Nephron progenitor cell (in vitro differentiated cells): ENCODE data around the gene TYR.
"Not testable (repeated sequence)": the region's sequence is repeated elsewhere in the genome, so short reads cannot be mapped to it uniquely, and the experiment has no call there.

ENCODE experiments used
- DNase-seq: peaks from one replicate; pipeline ENCODE4 v3.0.0; 2021
- H3K27ac Mint-ChIP-seq: 2 replicates; pipeline ENCODE4 v1.8.0; 2021; ENCODE audit warnings: mild to moderate bottlenecking, moderate library complexity, mixed read lengths
- H3K27me3 Mint-ChIP-seq: 2 replicates; pipeline ENCODE4 v1.8.0; 2021; ENCODE audit warnings: mild to moderate bottlenecking, low read depth, mixed read lengths; ENCODE audit not compliant: poor library complexity
- H3K36me3 Mint-ChIP-seq: 2 replicates; pipeline ENCODE4 v1.8.0; 2021; ENCODE audit warnings: low read depth, mixed read lengths
- H3K4me1 Mint-ChIP-seq: 2 replicates; pipeline ENCODE4 v1.8.0; 2021; ENCODE audit warnings: mixed read lengths
- H3K4me3 Mint-ChIP-seq: 2 replicates; pipeline ENCODE4 v1.8.0; 2021; ENCODE audit warnings: mild to moderate bottlenecking, moderate library complexity, mixed read lengths
- H3K9me3 Mint-ChIP-seq: 2 replicates; pipeline ENCODE4 v1.8.0; 2021; ENCODE audit warnings: mild to moderate bottlenecking, moderate library complexity, mixed read lengths
- CTCF ChIP-seq: fragments of 200-600 bp; sonication (generic); IDR thresholded peaks from 2 replicates; pipeline ENCODE4 v1.5.0; 2021; ENCODE audit warnings: antibody characterized with exemption

TYR gene

DNA sequence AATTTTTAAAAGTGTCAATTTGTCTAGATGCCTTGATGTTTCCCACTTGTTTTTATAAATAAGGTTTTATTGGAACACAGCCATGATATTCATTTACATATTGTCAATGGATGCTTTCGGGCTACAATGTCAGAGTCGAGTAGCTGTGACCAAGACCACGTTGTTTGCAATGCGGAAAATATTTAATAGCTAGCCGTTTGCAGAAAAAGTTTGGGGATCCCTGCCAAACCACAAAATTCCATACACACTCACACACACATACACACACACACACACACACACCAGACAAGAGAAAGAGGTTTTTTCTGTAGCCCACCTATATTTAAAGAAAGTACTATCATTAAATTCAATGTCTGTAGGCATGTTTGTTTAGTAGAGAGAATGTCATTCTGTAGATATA is 58.3 kb downstream of the TYR start:
- Mint-ChIP-seq H3K27me3 (no peaks in the 10 kb centered on the region), H3K27ac (no peak overlapping the region), H3K4me1 (no peaks in the 10 kb centered on the region), H3K4me3 (no peak overlapping the region), H3K9me3 (no peaks in the 10 kb centered on the region), H3K36me3 (no peaks in the 10 kb centered on the region)
- no peak for TF ChIP-seq CTCF
- no peak for DNase-seq

DNA sequence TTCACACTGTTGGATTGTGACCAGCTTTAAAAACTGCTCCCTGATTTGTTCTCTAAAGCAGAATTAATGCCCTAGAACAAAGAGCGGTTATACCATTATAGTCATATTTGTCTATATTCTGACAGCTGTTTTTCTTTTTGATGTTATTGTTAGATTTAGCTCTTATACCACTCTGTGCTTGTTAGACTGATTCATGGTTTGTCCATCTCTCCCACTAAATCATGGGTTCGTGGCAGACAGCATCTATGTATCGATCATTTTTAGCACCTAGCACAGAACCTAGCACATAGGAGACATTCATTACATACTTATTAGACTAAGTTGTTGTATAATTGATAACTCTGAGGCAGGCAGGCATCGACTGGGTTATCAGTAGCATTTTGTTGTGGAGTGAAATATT is 69.3 kb downstream of the TYR start:
- not testable (repeated sequence) for H3K27me3 Mint-ChIP-seq, H3K27ac Mint-ChIP-seq, H3K36me3 Mint-ChIP-seq, H3K9me3 Mint-ChIP-seq, H3K4me3 Mint-ChIP-seq, DNase-seq
- H3K4me1 Mint-ChIP-seq: peaks cover 19% of the 10 kb centered on the region

DNA sequence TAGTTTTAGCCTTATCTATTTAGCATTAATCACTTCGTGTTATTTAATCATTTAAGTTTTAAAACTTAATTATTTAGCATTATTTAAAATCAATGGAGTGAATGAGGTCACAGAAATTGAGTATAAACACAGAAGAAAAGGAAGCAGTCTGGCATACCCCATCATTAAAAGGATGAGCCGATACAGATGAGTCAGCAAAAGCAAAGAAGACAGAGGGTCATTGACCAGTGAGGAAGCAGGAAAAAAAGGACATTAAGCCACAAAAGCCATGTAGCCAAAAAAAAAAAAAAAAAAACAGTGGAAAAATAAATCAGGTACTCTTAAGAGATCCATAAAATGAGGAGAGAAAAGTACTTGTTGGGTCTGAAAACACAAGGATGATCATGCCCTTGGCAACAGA is 71.5 kb downstream of the TYR start:
- Mint-ChIP-seq H3K36me3 (no peaks in the 10 kb centered on the region), H3K27ac (no peak overlapping the region), H3K27me3 (peaks cover 6% of the 10 kb centered on the region), H3K4me3 (no peak overlapping the region), H3K9me3 (no peaks in the 10 kb centered on the region), H3K4me1 (peaks cover 19% of the 10 kb centered on the region)
- DNase-seq: no peak
- TF ChIP-seq CTCF: no peak

GRCh38 chr11:89261483-89261882 is 83.8 kb downstream of the TYR start:
- H3K4me3 Mint-ChIP-seq, H3K27ac Mint-ChIP-seq, H3K36me3 Mint-ChIP-seq, H3K27me3 Mint-ChIP-seq, DNase-seq, H3K9me3 Mint-ChIP-seq, H3K4me1 Mint-ChIP-seq: not testable (repeated sequence)

DNA sequence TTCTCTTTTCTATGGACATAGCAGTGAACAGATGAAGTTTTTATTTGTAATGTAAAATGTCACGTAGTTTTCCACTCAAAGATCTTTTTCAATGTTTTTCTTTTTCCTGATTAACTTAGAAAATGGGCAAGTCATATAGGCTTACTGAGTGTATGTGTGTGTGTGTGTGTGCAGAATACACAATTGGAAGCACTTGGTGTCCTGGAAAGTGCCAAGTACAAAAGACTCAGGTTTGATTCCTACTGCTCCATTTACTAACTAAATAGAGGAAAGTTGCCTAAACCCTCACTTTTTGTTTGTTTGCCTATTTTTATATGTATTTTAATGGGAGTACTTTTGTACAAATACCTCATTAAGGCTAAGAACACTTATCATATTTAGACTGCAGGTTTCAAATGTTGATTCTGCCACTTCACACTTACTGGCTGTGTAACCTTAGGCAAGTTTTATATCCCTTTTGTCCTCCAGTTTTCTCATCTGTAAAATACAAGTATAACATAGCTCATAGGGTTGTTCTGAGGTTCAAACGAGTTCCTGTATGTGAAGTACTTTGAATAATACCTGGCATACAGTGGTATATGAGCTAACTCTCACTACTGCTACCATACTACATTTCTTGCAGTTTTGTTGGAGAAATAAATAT is 90.1 kb downstream of the TYR start:
- H3K36me3 Mint-ChIP-seq: no peaks in the 10 kb centered on the region
- H3K9me3 Mint-ChIP-seq: no peaks in the 10 kb centered on the region
- no peak for DNase-seq
- H3K4me1 Mint-ChIP-seq: no peaks in the 10 kb centered on the region
- H3K27me3 Mint-ChIP-seq: no peaks in the 10 kb centered on the region
- H3K4me3 Mint-ChIP-seq: no peak overlapping the region
- no peak overlapping the region for H3K27ac Mint-ChIP-seq
- no peak for TF ChIP-seq CTCF

- H3K4me3 Mint-ChIP-seq, H3K27me3 Mint-ChIP-seq, H3K27ac Mint-ChIP-seq, H3K36me3 Mint-ChIP-seq, H3K9me3 Mint-ChIP-seq, H3K4me1 Mint-ChIP-seq, DNase-seq: not testable (repeated sequence)
These were observed 94.9 kb downstream of the TYR start for GRCh38 chr11:89272540-89273088.

DNA sequence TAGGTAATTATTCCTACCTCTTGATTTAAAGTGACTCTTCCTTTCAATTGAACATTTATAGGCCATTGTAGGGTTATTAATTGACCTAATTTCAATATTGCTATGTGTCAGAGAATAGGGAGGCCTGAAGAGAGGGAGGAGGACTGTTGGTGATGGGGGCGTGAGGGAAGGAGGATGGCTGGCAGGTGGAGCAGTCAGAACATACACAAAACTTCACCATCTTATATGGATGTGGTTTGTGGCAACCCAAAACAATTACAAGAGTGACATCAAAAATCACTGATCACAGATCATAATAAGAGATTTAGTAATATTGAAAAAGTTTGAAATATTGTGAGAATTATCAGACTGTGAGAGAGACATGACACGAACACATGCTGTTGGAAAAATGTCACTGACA is 95.5 kb downstream of the TYR start:
- H3K4me3 Mint-ChIP-seq, H3K27ac Mint-ChIP-seq, H3K4me1 Mint-ChIP-seq, H3K9me3 Mint-ChIP-seq, H3K27me3 Mint-ChIP-seq, DNase-seq, H3K36me3 Mint-ChIP-seq: not testable (repeated sequence)

DNA sequence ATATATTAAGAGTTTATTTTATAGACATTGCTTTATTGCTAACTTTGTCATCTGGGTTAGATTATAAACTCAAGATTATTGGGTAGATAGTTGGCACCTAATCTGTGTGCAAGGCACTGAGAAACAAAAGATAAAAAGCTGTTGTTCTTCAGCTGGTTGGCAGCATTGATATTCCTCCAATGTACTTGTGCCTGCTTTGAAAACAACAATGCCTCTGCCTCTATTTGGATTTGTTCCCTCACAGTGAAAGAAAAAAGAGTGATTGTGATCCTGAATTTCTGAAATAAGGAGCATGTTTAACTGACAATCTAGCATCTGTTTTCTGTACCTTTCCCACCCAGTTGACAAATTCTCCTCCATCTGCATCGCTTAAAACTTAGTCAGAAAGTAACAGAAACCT is 98.3 kb downstream of the TYR start:
- no peak overlapping the region for H3K27ac Mint-ChIP-seq
- no peaks in the 10 kb centered on the region for H3K9me3 Mint-ChIP-seq
- H3K4me1 Mint-ChIP-seq: peaks cover 2% of the 10 kb centered on the region
- H3K4me3 Mint-ChIP-seq: no peak overlapping the region
- no peak for TF ChIP-seq CTCF
- no peaks in the 10 kb centered on the region for H3K36me3 Mint-ChIP-seq
- peaks cover 4% of the 10 kb centered on the region for H3K27me3 Mint-ChIP-seq
- DNase-seq: no peak
